Activated CD4-positive, alpha-beta T cell treated with anti-CD3 and anti-CD28 coated beads, Interleukin-2, Interleukin-4, amounts not matched to agents 100 ng/mL and 50 ng/mL, durations not matched to agents 16 hours and 8 hours (primary cell): ENCODE results near the gene RPTOR.
"Not testable (repeated sequence)": the region's sequence is repeated elsewhere in the genome, so short reads cannot be mapped to it uniquely, and the experiment has no call there.

ENCODE experiments used
- DNase-seq: peaks from one replicate; pipeline ENCODE4 v3.0.0-alpha.2; 2020; ENCODE audit warnings: low spot score

The RPTOR gene

GRCh38 chr17:80800481-80801391 is 256.1 kb downstream of the RPTOR start:
- no peak for DNase-seq

DNA sequence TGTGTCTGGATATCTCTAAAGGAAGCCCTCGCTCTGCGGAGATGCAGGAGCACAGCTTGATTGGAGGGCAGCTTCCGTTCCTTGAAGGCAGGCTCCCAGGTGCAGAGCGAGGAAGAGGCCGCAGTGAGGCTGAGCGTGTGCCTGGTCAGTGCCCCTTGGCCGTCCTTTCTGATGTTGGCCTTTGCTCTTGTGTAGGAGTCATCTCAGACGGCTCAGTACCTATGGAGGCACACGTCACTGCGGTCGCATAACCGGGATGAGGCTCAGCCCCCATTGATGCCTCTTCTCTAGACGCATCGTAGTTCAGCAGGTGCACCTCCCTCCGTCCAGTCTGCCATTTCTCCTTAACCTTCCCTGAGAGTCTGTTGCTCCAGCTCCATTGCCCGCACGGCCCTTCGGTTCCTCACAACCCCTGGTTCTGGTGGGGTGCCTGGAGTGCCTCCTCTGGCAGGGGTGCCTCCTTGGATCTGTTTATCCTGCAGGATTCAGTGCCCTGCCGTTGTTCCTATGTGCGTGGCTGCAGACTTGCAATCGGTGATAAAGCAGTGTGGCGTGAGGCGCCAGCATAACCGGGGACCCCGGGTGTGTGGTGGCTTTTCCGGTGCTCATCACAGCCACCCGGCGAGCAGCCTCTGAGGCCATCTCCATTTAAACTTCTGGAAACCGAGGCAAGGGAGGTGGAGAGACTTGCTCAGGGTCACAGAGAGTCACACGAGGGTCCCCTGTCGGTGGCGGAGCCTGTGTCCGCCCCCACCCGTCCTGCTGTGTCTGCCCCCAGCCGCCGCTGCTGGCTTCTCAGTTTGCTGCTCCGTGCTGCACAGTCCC is 258.2 kb downstream of the RPTOR start:
- no peak for DNase-seq

GRCh38 chr17:80803451-80804428 is 259.1 kb downstream of the RPTOR start:
- DNase-seq = no peak

DNA sequence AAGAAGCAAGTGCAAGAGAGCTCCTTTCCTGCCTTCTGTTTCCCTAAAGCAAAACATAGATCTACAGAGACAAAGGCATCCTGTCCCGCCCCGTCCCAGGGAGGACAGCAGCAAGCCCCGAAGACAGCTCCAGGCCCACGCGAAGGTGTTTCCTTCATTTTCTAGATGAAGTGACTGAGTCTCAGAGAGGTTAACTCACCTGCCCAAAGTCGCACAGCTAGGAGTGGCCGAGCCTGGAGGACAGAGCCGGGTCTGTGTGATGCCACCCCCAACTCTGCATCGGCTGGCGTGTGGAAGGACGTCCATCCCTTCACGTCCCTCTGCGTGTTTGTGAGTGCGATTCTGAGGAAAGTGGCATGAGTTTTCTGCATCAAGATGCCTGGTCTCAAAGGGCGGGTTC is 259.8 kb downstream of the RPTOR start:
- DNase-seq = no peak

GRCh38 chr17:80805032-80805751 is 260.6 kb downstream of the RPTOR start:
- no peak for DNase-seq

- no peak for DNase-seq
Measured at GRCh38 chr17:80807014-80807413, 262.4 kb downstream of the RPTOR start.

GRCh38 chr17:80807882-80808281 is 263.2 kb downstream of the RPTOR start:
- DNase-seq = no peak

- DNase-seq = no peak
Measured at GRCh38 chr17:80811181-80812105, 266.8 kb downstream of the RPTOR start.

DNA sequence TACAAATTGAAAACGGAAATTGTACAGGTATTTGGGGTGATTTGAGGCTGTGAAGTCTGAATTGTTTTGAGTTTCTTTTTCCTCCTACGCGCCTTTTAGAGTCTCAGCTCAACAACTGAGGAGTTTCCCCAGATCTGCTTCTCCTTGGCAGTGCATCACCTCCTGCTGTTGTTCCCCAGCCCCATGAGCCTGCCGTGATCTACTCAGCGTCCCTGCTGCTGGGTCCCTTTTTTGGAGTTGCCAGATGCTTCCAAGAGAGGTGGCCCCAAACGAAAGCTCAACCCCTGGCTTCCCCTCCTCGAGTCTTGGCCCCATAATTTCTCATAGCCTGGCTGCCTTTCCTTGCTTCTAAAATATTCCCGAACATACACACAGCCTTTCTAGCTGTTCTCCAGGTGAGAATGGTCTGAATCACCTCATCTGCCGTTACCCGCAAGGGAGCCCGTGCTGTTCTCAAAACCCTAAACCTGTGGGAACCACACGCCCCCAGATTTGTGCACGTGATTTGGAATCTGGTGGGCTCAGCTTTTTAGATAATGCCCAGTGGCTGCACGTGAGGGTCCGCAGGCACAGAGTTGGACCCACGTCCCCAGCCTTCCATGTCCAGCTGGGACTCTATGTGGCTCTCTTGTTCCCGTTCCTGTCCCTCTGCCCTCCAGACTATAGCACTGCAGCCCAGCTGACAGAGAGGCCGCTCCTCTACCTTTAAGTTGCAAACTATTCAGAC is 267.9 kb downstream of the RPTOR start:
- DNase-seq = no peak

GRCh38 chr17:80813318-80813717 is 268.7 kb downstream of the RPTOR start:
- no peak for DNase-seq

DNA sequence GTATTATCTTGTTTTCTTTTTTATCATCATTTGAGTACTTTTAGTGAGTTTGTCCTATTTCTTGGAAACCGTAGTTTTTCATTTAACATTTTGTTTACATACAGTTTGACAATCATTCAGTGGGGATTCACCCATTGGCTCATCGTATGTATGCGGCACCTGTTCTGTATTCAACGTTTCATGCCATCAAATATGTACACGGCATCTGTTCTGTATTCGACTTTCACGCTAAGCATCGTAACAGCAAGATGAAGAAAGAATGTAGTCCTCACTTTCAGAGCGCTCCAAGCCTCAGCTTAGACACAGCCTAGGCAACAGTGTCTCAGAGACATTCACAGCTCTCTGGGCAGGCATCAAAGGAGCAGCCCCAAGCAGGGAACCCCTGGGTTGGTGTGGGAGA is 269.9 kb downstream of the RPTOR start:
- no peak for DNase-seq

DNA sequence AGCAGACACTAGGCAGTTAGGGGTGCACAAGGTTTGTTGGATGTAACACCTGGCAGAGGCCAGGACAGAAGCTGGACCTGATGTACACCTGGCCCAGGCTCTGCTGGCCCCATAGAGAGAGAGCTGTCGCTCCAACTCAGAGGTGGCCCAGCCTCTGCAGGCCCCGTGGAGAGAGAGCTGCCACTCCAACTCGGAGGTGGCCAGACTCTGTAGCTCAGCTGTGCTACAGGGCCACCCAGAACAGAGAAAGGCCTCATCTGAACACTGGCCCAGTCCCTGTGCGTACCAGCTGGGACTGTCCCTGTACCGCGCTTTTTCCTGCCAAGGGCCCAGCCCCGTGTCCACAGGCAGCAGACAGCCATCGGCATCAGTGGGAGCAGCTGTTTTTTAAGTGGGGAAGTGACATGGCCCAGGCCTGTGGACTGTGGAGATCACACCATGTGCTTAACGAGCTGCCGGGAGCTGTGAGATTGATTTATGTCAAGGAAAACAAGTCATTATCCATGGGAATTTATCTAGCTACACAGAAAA is 270.6 kb downstream of the RPTOR start:
- no peak for DNase-seq

- DNase-seq = not testable (repeated sequence)
Measured at GRCh38 chr17:80815718-80816117, 271.1 kb downstream of the RPTOR start.

- DNase-seq = no peak
Measured at GRCh38 chr17:80816241-80817103, 271.8 kb downstream of the RPTOR start.

DNA sequence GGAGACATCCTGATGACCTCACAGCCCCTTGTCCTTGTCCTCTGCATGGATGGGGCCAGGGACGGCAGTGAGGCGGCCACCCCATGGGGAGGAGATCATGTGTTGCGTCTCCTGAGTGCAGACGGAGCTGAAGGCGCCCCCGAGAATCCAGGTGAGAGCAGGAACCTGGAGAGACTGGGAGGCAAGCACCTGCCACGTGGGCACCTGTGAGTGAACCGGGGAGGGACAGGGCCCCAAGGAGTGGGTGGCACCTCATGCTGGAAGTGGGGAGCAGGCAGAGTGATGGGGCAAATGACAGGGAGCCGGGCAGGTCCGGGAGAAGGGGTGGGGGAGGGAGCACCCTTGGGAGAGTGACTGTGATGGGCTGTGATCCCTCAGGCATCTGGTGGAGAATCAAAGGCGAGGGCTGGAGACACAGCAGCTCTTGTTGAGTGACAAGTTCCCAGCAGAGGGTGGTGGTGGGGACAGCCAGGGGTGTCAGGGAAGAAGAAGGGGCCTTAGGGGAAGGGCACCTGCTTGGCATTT is 272.7 kb downstream of the RPTOR start:
- no peak for DNase-seq

- DNase-seq = no peak
Measured at GRCh38 chr17:80817861-80818260, 273.2 kb downstream of the RPTOR start.

GRCh38 chr17:80818871-80819270 is 274.2 kb downstream of the RPTOR start:
- no peak for DNase-seq
